ENCODE results near the gene PLK3. TPM values are rescaled to one million over a fixed set of nuclear protein-coding genes. Genes with fewer than 3 reads are reported as not detected.

PLK3 gene
- total and polyA plus RNA-seq, 9 of the 15 experiments (the other 6 are each of a cell fraction or from before 2014, with no cell fraction given): 0.52 to 22.7 (median 11.0) TPM

- TF ChIP-seq THAP12 (CRISPR knock-in tag; IDR thresholded peaks at IDR 0.05): no peak
- no peak for TF ChIP-seq ZNF3 (CRISPR knock-in tag; IDR thresholded peaks at IDR 0.05)
- no peak for TF ChIP-seq TARDBP (IDR thresholded peaks at IDR 0.05)
- no peak for TF ChIP-seq SRSF7 (optimal IDR thresholded peaks at IDR 0.05; ENCODE audit: low read depth, low read length)
- TF ChIP-seq TGIF2 (CRISPR knock-in tag; IDR thresholded peaks at IDR 0.05): no peak
- no peak for TF ChIP-seq ZNF57 (CRISPR knock-in tag; IDR thresholded peaks at IDR 0.05)
- TF ChIP-seq ZNF75A (CRISPR knock-in tag; IDR thresholded peaks at IDR 0.05): no peak
- TF ChIP-seq XRCC5 (IDR thresholded peaks at IDR 0.05; ENCODE audit: low read depth, low read length): no peak
- no peak for TF ChIP-seq RBM14 (IDR thresholded peaks at IDR 0.05; ENCODE audit: borderline replicate concordance, insufficient read depth, low read depth, low read length)
- no peak for TF ChIP-seq MXI1 (IDR thresholded peaks at IDR 0.05; ENCODE audit: low read depth, low read length)
- TF ChIP-seq NELFE (IDR thresholded peaks at IDR 0.05; ENCODE audit: insufficient read depth, insufficient read length): no peak
- TF ChIP-seq ATF1 (CRISPR knock-in tag; IDR thresholded peaks at IDR 0.05): no peak
- TF ChIP-seq ATF1 (tag; IDR thresholded peaks at IDR 0.05): no peak
- TF ChIP-seq TAL1 (IDR thresholded peaks at IDR 0.05): peak; percentile 72
- TF ChIP-seq ZNF764 (CRISPR knock-in tag; IDR thresholded peaks at IDR 0.05; ENCODE audit: low read depth): no peak
- TF ChIP-seq CC2D1A (IDR thresholded peaks at IDR 0.05): no peak
- TF ChIP-seq SMAD3 (CRISPR knock-in tag; conservative IDR thresholded peaks at IDR 0.05): no peak
- no peak for TF ChIP-seq AFF4 (CRISPR knock-in tag; IDR thresholded peaks at IDR 0.05)
- no peak for TF ChIP-seq RFX7 (CRISPR knock-in tag; IDR thresholded peaks at IDR 0.05)
- peak; percentile 69 for TF ChIP-seq TEAD4 (IDR thresholded peaks at IDR 0.05; ENCODE audit: low read length)
- no peak for TF ChIP-seq TEAD4 (CRISPR knock-in tag; IDR thresholded peaks at IDR 0.05; ENCODE audit: borderline replicate concordance)
- TF ChIP-seq ZBTB5 (IDR thresholded peaks at IDR 0.05): no peak
- no peak for TF ChIP-seq LARP7 (IDR thresholded peaks at IDR 0.05)
Measured at GRCh38 chr1:44801491-44802305, 1.5 kb downstream of the PLK3 start (continued).
